Activated CD8-positive, alpha-beta T cell treated with anti-CD3 and anti-CD28 coated beads for 36 hours (primary cell): ENCODE results near the gene SUB1. TPM values are rescaled to one million over a fixed set of nuclear protein-coding genes. Genes with fewer than 3 reads are reported as not detected.
A peak's percentile ranks its signal among the peaks of the same experiment; 100 is the strongest.

ENCODE experiments used
- ATAC-seq: fragments of 200-7000 bp; cut with Tn5 transposase; one replicate; pipeline ENCODE4 v1.10.0; 2021; ENCODE audit warnings: mild to moderate bottlenecking, moderate library complexity
- CTCF ChIA-PET: fragments of 350-600 bp; sonication (Branson Sonifier 250); formaldehyde crosslinking; loops from one replicate; lab custom pipeline; 2021; ENCODE audit warnings: antibody characterized with exemption; lab: Charles Lee
- POLR2A ChIA-PET: fragments of 350-600 bp; sonication (Branson Sonifier 250); formaldehyde crosslinking; loops from one replicate; lab custom pipeline; 2021; ENCODE audit warnings: antibody characterized with exemption; lab: Charles Lee
- DNase-seq: peaks from one replicate; pipeline ENCODE4 v3.0.0-alpha.2; 2020
- H3K27ac Mint-ChIP-seq: one replicate; pipeline ENCODE4 v1.8.0; 2021; ENCODE audit warnings: mild to moderate bottlenecking, mixed read lengths
- H3K27me3 Mint-ChIP-seq: one replicate; pipeline ENCODE4 v1.8.0; 2021; ENCODE audit warnings: mixed read lengths
- H3K36me3 Mint-ChIP-seq: one replicate; pipeline ENCODE4 v1.8.0; 2021; ENCODE audit warnings: low read depth, mixed read lengths
- H3K4me1 Mint-ChIP-seq: one replicate; pipeline ENCODE4 v1.8.0; 2021; ENCODE audit warnings: low read depth, mixed read lengths
- H3K4me3 Mint-ChIP-seq: one replicate; pipeline ENCODE4 v1.8.0; 2021; ENCODE audit warnings: mild to moderate bottlenecking, moderate library complexity, mixed read lengths
- H3K9me3 Mint-ChIP-seq: one replicate; pipeline ENCODE4 v1.8.0; 2021; ENCODE audit warnings: mixed read lengths
- CTCF ChIP-seq: fragments of 200-600 bp; IDR thresholded peaks from one replicate; pipeline ENCODE4 v1.8.0; 2022; ENCODE audit warnings: antibody characterized with exemption, mild to moderate bottlenecking
- intact Hi-C: fragments of 100-400 bp; cut with micrococcal nuclease; formaldehyde crosslinking; loops from one replicate; pipeline ENCODE4 v1.10.0; 2022
- total RNA-seq, 2 experiments: library from RNA; stranded (reverse); gene quantifications; one replicate each; pipeline ENCODE4 v1.2.3, GENCODE V29; 2021

The SUB1 gene
- total RNA-seq, 2 experiments from 2014 or later: 403 to 431 TPM

GRCh38 chr5:32539981-32540845 lies 45.1 kb upstream of the SUB1 start:
- CTCF ChIA-PET: interaction anchor here (2.7 kb wide), 1 partner anchor 50 kb away, joined by 10 read pairs; no protein-coding TSS in a partner anchor
- TF ChIP-seq CTCF: no peak
- peaks cover 3% of the 10 kb centered on the region for H3K9me3 Mint-ChIP-seq
- no peak for DNase-seq
- H3K4me1 Mint-ChIP-seq: peaks cover 33% of the 10 kb centered on the region
- ATAC-seq: no peak
- H3K27ac Mint-ChIP-seq: no peak overlapping the region
- intact Hi-C loops: no loop called here
- H3K4me3 Mint-ChIP-seq: no peak overlapping the region
- POLR2A ChIA-PET: no interaction called here
- H3K36me3 Mint-ChIP-seq: peaks cover 5% of the 10 kb centered on the region
- no peaks in the 10 kb centered on the region for H3K27me3 Mint-ChIP-seq

- CTCF ChIA-PET: interaction anchor here (2.7 kb wide), 1 partner anchor 49 kb away, joined by 10 read pairs; no protein-coding TSS in a partner anchor
- Mint-ChIP-seq H3K4me3 (no peak overlapping the region), H3K9me3 (peaks cover 3% of the 10 kb centered on the region), H3K4me1 (peaks cover 33% of the 10 kb centered on the region), H3K36me3 (peaks cover 5% of the 10 kb centered on the region), H3K27ac (no peak overlapping the region), H3K27me3 (no peaks in the 10 kb centered on the region)
- intact Hi-C loops: no loop called here
- POLR2A ChIA-PET: interaction anchor here (0.9 to 1.4 kb wide), 2 partner anchors 9 to 26 kb away, joined by 3 read pairs; no protein-coding TSS in a partner anchor
- ATAC-seq (no peak), DNase-seq (no peak)
- no peak for TF ChIP-seq CTCF
Observed at GRCh38 chr5:32541241-32541640, 44.1 kb upstream of the SUB1 start.

- intact Hi-C loops: no loop called here
- H3K4me3 Mint-ChIP-seq: no peak overlapping the region
- peaks cover 25% of the 10 kb centered on the region for H3K4me1 Mint-ChIP-seq
- TF ChIP-seq CTCF: no peak
- ChIA-PET CTCF (interaction anchor here (2.7 kb wide), 1 partner anchor 48 kb away, joined by 10 read pairs; no protein-coding TSS in a partner anchor), POLR2A (interaction anchor here (0.8 to 1.4 kb wide), 4 partner anchors 11 to 50 kb away, joined by 3 to 6 read pairs (median 3); no protein-coding TSS in a partner anchor)
- H3K27me3 Mint-ChIP-seq: no peaks in the 10 kb centered on the region
- peak overlapping the region; percentile 89 for H3K27ac Mint-ChIP-seq
- peaks cover 5% of the 10 kb centered on the region for H3K36me3 Mint-ChIP-seq
- DNase-seq (peak; percentile 48), ATAC-seq (peak; percentile 77)
- H3K9me3 Mint-ChIP-seq: peaks cover 3% of the 10 kb centered on the region
Observed at GRCh38 chr5:32542216-32543059, 42.9 kb upstream of the SUB1 start.

- intact Hi-C loops: no loop called here
- Mint-ChIP-seq H3K4me1 (peaks cover 17% of the 10 kb centered on the region), H3K4me3 (no peak overlapping the region), H3K27ac (no peak overlapping the region), H3K36me3 (peaks cover 5% of the 10 kb centered on the region), H3K9me3 (peaks cover 3% of the 10 kb centered on the region), H3K27me3 (no peaks in the 10 kb centered on the region)
- no peak for TF ChIP-seq CTCF
- POLR2A ChIA-PET: no interaction called here
- DNase-seq (no peak), ATAC-seq (no peak)
- CTCF ChIA-PET: no interaction called here
Observed at GRCh38 chr5:32543291-32543690, 42.1 kb upstream of the SUB1 start.
